H9 (cell line): ENCODE data around the gene PTP4A1. TPM values are rescaled to one million over a fixed set of nuclear protein-coding genes. Genes with fewer than 3 reads are reported as not detected.

ENCODE experiments used
- DNase-seq: peaks from one replicate; pipeline ENCODE4 v3.0.0-alpha.2; 2017
- H2AFZ ChIP-seq: one replicate; pipeline ENCODE4 v1.6.1; 2013; ENCODE audit warnings: mild to moderate bottlenecking, low read length, control low read depth, moderate library complexity
- H2AK5ac ChIP-seq: 2 replicates; pipeline ENCODE4 v1.6.1; 2013; ENCODE audit warnings: low read length, control low read depth, mixed read lengths; ENCODE audit not compliant: insufficient read length
- H2BK120ac ChIP-seq: one replicate; pipeline ENCODE4 v1.6.1; 2013; ENCODE audit warnings: low read depth, mild to moderate bottlenecking, low read length, control low read depth, inconsistent platforms; ENCODE audit not compliant: poor library complexity, severe bottlenecking
- H2BK12ac ChIP-seq: 2 replicates; pipeline ENCODE4 v1.6.1; 2013; ENCODE audit warnings: low read length, control low read depth, mixed read lengths, low read depth; ENCODE audit not compliant: insufficient read length
- H2BK15ac ChIP-seq: 2 replicates; pipeline ENCODE4 v1.6.1; 2013; ENCODE audit warnings: low read depth, low read length, control low read depth
- H2BK20ac ChIP-seq: one replicate; pipeline ENCODE4 v1.6.1; 2013; ENCODE audit warnings: low read depth, mild to moderate bottlenecking, low read length, control low read depth, inconsistent platforms; ENCODE audit not compliant: poor library complexity, severe bottlenecking
- H2BK5ac ChIP-seq: 2 replicates; pipeline ENCODE4 v1.6.1; 2013; ENCODE audit warnings: low read length, control low read depth, mixed read lengths; ENCODE audit not compliant: insufficient read length
- H3K14ac ChIP-seq: 2 replicates; pipeline ENCODE4 v1.6.1; 2013; ENCODE audit warnings: low read length, control low read depth; ENCODE audit not compliant: insufficient read depth
- H3K18ac ChIP-seq: 2 replicates; pipeline ENCODE4 v1.6.1; 2013; ENCODE audit warnings: low read depth, mild to moderate bottlenecking, mixed read lengths, low read length, control low read depth; ENCODE audit not compliant: insufficient read length
- H3K23ac ChIP-seq: 2 replicates; pipeline ENCODE4 v1.6.1; 2013; ENCODE audit warnings: low read length, control low read depth, mixed read lengths, low read depth; ENCODE audit not compliant: insufficient read length
- H3K23me2 ChIP-seq: 2 replicates; pipeline ENCODE4 v1.6.1; 2013; ENCODE audit warnings: low read depth, mild to moderate bottlenecking, mixed read lengths, low read length, control low read depth; ENCODE audit not compliant: insufficient read length, poor library complexity, severe bottlenecking
- H3K27ac ChIP-seq: 2 replicates; pipeline ENCODE4 v1.5.1; 2013; ENCODE audit warnings: low read length, control low read depth, mixed read lengths, low read depth; ENCODE audit not compliant: insufficient read length
- H3K27me3 ChIP-seq: 2 replicates; pipeline ENCODE4 v1.6.1; 2013; ENCODE audit warnings: low read length, control low read depth, inconsistent platforms; ENCODE audit not compliant: insufficient read depth
- H3K4ac ChIP-seq: 2 replicates; pipeline ENCODE4 v1.6.1; 2013; ENCODE audit warnings: low read depth, mild to moderate bottlenecking, control low read depth, inconsistent platforms, low read length, moderate library complexity
- H3K4me1 ChIP-seq: 2 replicates; pipeline ENCODE4 v1.6.1; 2013; ENCODE audit warnings: low read length, control low read depth, inconsistent platforms; ENCODE audit not compliant: insufficient read depth
- H3K4me2 ChIP-seq: 2 replicates; pipeline ENCODE4 v1.6.1; 2013; ENCODE audit warnings: low read length, control low read depth, mixed read lengths; ENCODE audit not compliant: insufficient read length, insufficient read depth
- H3K56ac ChIP-seq: 2 replicates; pipeline ENCODE4 v1.6.1; 2013; ENCODE audit warnings: low read depth, mild to moderate bottlenecking, mixed read lengths, low read length, control low read depth; ENCODE audit not compliant: insufficient read length
- H3K79me1 ChIP-seq: 2 replicates; pipeline ENCODE4 v1.6.1; 2013; ENCODE audit warnings: low read depth, mild to moderate bottlenecking, moderate library complexity, low read length, control low read depth, inconsistent platforms; ENCODE audit not compliant: insufficient read depth, poor library complexity, severe bottlenecking
- H3K79me2 ChIP-seq: 2 replicates; pipeline ENCODE4 v1.6.1; 2013; ENCODE audit warnings: low read length, control low read depth, inconsistent platforms; ENCODE audit not compliant: insufficient read depth
- H3K9ac ChIP-seq: 2 replicates; pipeline ENCODE4 v1.6.1; 2013; ENCODE audit warnings: low read length, control low read depth, mixed read lengths; ENCODE audit not compliant: insufficient read length; ENCODE audit errors: extremely low read depth
- H3K9me3 ChIP-seq: one replicate; pipeline ENCODE4 v1.6.1; 2013; ENCODE audit warnings: low read depth, low read length, inconsistent platforms; ENCODE audit not compliant: control insufficient read depth
- H3T11ph ChIP-seq: one replicate; pipeline ENCODE4 v1.6.1; 2013; ENCODE audit warnings: mild to moderate bottlenecking, low read length, control low read depth, inconsistent platforms
- H4K20me1 ChIP-seq: one replicate; pipeline ENCODE4 v1.6.1; 2013; ENCODE audit not compliant: control insufficient read depth, insufficient read length, insufficient read depth
- H4K5ac ChIP-seq: 2 replicates; pipeline ENCODE4 v1.6.1; 2013; ENCODE audit warnings: low read depth, mild to moderate bottlenecking, mixed read lengths, low read length, control low read depth; ENCODE audit not compliant: insufficient read length
- H4K8ac ChIP-seq: replicated peaks from 2 replicates; pipeline ENCODE4 v1.6.1; 2013; ENCODE audit warnings: low read length, control low read depth, mixed read lengths, low read depth; ENCODE audit not compliant: insufficient read length
- H4K91ac ChIP-seq: 2 replicates; pipeline ENCODE4 v1.6.1; 2013; ENCODE audit warnings: low read depth, mild to moderate bottlenecking, moderate library complexity, mixed read lengths, low read length, control low read depth; ENCODE audit not compliant: insufficient read length
- H3K27ac Mint-ChIP-seq, 3 experiments: 2 replicates in 2 of 3; 3 replicates in 1 of 3; pipeline ENCODE4 v1.8.0; 2020 to 2021; ENCODE audit warnings: mixed read lengths in 3 of 3, mild to moderate bottlenecking in 1 of 3, moderate library complexity in 1 of 3
- H3K27me3 Mint-ChIP-seq: 2 replicates; pipeline ENCODE4 v1.8.0; 2021; ENCODE audit warnings: low read depth, mild to moderate bottlenecking, moderate library complexity, mixed read lengths
- H3K36me3 Mint-ChIP-seq, 3 experiments: 2 replicates in 2 of 3; 3 replicates in 1 of 3; pipeline ENCODE4 v1.8.0; 2020 to 2021; ENCODE audit warnings: low read depth in 3 of 3, mixed read lengths in 3 of 3; ENCODE audit not compliant: insufficient read depth in 1 of 3
- H3K4me1 Mint-ChIP-seq, 2 experiments: 2 replicates each; pipeline ENCODE4 v1.8.0; 2020; ENCODE audit warnings: mixed read lengths in 2 of 2
- H3K4me3 Mint-ChIP-seq, 2 experiments: 2 replicates in 1 of 2; 3 replicates in 1 of 2; pipeline ENCODE4 v1.8.0; 2020 to 2021; ENCODE audit warnings: mild to moderate bottlenecking in 2 of 2, mixed read lengths in 2 of 2, moderate library complexity in 1 of 2
- H3K9me3 Mint-ChIP-seq, 2 experiments: 2 replicates in 1 of 2; 3 replicates in 1 of 2; pipeline ENCODE4 v1.8.0; 2020; ENCODE audit warnings: mild to moderate bottlenecking in 2 of 2, mixed read lengths in 2 of 2, moderate library complexity in 1 of 2
- total RNA-seq: library from RNA; stranded (reverse); gene quantifications from 2 replicates; pipeline ENCODE4 v1.2.1, GENCODE V29; 2021
- TF ChIP-seq, protein P1 (sequence below): fragments of 200-600 bp; sonication (generic); conservative IDR thresholded peaks from 3 replicates; pipeline ENCODE4 v1.8.0; 2021; ENCODE audit warnings: antibody characterized with exemption, mild to moderate bottlenecking

PTP4A1 gene
- total RNA-seq, 1 experiment from 2014 or later = 85.9 TPM

- H3K23me2 ChIP-seq = no peaks in the 10 kb centered on the region
- H3K9me3 ChIP-seq = no peaks in the 10 kb centered on the region
- Mint-ChIP-seq H3K4me1 (no peaks in the 10 kb centered on the region), H3K9me3 (no peaks in the 10 kb centered on the region), H3K27me3 (no peaks in the 10 kb centered on the region; the same call in 1 of the 2 replicates), H3K27ac (no peak overlapping the region), H3K4me3 (no peak overlapping the region), H3K36me3 (no peaks in the 10 kb centered on the region)
- no peak overlapping the region for H3K9ac ChIP-seq
- no peak overlapping the region for H2BK5ac ChIP-seq
- no peak overlapping the region for H2BK15ac ChIP-seq
- no peak overlapping the region for H3K27ac ChIP-seq
- no peak overlapping the region for H4K8ac ChIP-seq
- H4K20me1 ChIP-seq = no peaks in the 10 kb centered on the region
- H4K91ac ChIP-seq = no peak overlapping the region
- TF ChIP-seq, protein P1, sequence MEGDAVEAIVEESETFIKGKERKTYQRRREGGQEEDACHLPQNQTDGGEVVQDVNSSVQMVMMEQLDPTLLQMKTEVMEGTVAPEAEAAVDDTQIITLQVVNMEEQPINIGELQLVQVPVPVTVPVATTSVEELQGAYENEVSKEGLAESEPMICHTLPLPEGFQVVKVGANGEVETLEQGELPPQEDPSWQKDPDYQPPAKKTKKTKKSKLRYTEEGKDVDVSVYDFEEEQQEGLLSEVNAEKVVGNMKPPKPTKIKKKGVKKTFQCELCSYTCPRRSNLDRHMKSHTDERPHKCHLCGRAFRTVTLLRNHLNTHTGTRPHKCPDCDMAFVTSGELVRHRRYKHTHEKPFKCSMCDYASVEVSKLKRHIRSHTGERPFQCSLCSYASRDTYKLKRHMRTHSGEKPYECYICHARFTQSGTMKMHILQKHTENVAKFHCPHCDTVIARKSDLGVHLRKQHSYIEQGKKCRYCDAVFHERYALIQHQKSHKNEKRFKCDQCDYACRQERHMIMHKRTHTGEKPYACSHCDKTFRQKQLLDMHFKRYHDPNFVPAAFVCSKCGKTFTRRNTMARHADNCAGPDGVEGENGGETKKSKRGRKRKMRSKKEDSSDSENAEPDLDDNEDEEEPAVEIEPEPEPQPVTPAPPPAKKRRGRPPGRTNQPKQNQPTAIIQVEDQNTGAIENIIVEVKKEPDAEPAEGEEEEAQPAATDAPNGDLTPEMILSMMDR = no peak
- no peak overlapping the region for H3K56ac ChIP-seq
- no peak overlapping the region for H2AFZ ChIP-seq
- H3K14ac ChIP-seq = no peak overlapping the region
- H3K23ac ChIP-seq = no peak overlapping the region
- no peak overlapping the region for H3K4me2 ChIP-seq
- no peaks in the 10 kb centered on the region for H3K79me2 ChIP-seq
- H3K79me1 ChIP-seq = no peaks in the 10 kb centered on the region
- H2BK12ac ChIP-seq = no peak overlapping the region
- H2AK5ac ChIP-seq = no peak overlapping the region
- H3K4me1 ChIP-seq = no peaks in the 10 kb centered on the region
- H3K4ac ChIP-seq = no peak overlapping the region
- no peak overlapping the region for H3T11ph ChIP-seq
- H3K27me3 ChIP-seq = no peaks in the 10 kb centered on the region
- H2BK120ac ChIP-seq = no peak overlapping the region
- no peak overlapping the region for H3K18ac ChIP-seq
- no peak for DNase-seq
- H2BK20ac ChIP-seq = no peak overlapping the region
- no peak overlapping the region for H4K5ac ChIP-seq
These were observed 45.3 kb upstream of the PTP4A1 start for GRCh38 chr6:63526931-63527330.
